SU-DHL-6 (cell line): ENCODE data around the gene PTPN1.

Experiments
- H2AFZ ChIP-seq: fragments of 200-600 bp; sonication (generic); 2 replicates; pipeline ENCODE4 v1.6.1; 2014; ENCODE audit warnings: low read depth, mild to moderate bottlenecking, moderate library complexity, mixed read lengths, antibody characterized with exemption, low read length; ENCODE audit not compliant: severe bottlenecking
- H3F3A ChIP-seq: fragments of 200-600 bp; shearing (Covaris generic); 2 replicates; pipeline ENCODE4 v1.6.0; 2016; ENCODE audit warnings: antibody characterized with exemption, mild to moderate bottlenecking; ENCODE audit not compliant: insufficient read depth
- H3K27ac ChIP-seq: fragments of 200-600 bp; sonication (generic); 2 replicates; pipeline ENCODE4 v1.5.1; 2016; ENCODE audit warnings: low read depth, mild to moderate bottlenecking, low read length, moderate library complexity, mixed read lengths
- H3K27me3 ChIP-seq: fragments of 200-600 bp; sonication (generic), shearing (Covaris generic); 2 replicates; pipeline ENCODE4 v1.6.0; 2014; ENCODE audit warnings: mild to moderate bottlenecking, low read length
- H3K36me3 ChIP-seq: fragments of 200-600 bp; sonication (generic); 2 replicates; pipeline ENCODE4 v1.6.1; 2014; ENCODE audit warnings: mild to moderate bottlenecking, low read length, mixed read lengths
- H3K4me2 ChIP-seq: fragments of 300-600, 200-600 bp; shearing (Covaris generic), sonication (generic); 2 replicates; pipeline ENCODE4 v1.6.0; 2014; ENCODE audit warnings: low read length, low read depth, mild to moderate bottlenecking; ENCODE audit not compliant: poor library complexity, severe bottlenecking
- H3K4me3 ChIP-seq: fragments of 200-600 bp; sonication (generic); 2 replicates; pipeline ENCODE4 v1.5.1; 2014; ENCODE audit warnings: antibody characterized with exemption, low read length, mild to moderate bottlenecking, mixed read lengths; ENCODE audit not compliant: insufficient read depth, poor library complexity, severe bottlenecking
- H3K79me2 ChIP-seq: fragments of 200-600 bp; sonication (generic); 2 replicates; pipeline ENCODE4 v1.6.1; 2014; ENCODE audit warnings: mild to moderate bottlenecking, low read length, moderate library complexity; ENCODE audit not compliant: insufficient read depth
- H3K9ac ChIP-seq: fragments of 200-600 bp; sonication (generic); 2 replicates; pipeline ENCODE4 v1.7.0; 2014; ENCODE audit warnings: mild to moderate bottlenecking, low read length
- H3K9me2 ChIP-seq: fragments of 200-600 bp; sonication (generic); replicated peaks from 2 replicates; pipeline ENCODE4 v1.6.1; 2014; ENCODE audit warnings: low read length; ENCODE audit not compliant: insufficient read depth
- H3K9me3 ChIP-seq: fragments of 200-600 bp; sonication (generic); 2 replicates; pipeline ENCODE4 v1.6.1; 2014; ENCODE audit warnings: low read length, mixed read lengths; ENCODE audit not compliant: insufficient read depth
- H4K20me1 ChIP-seq: fragments of 200-600 bp; sonication (generic); 2 replicates; pipeline ENCODE4 v1.6.1; 2014; ENCODE audit warnings: low read depth, mild to moderate bottlenecking, antibody characterized with exemption, low read length, moderate library complexity, mixed read lengths
- CTCF ChIP-seq: fragments of 200-600 bp; sonication (generic); IDR thresholded peaks from one replicate; pipeline ENCODE4 v1.5.1; 2017; ENCODE audit warnings: antibody characterized with exemption, mild to moderate bottlenecking, low read length, moderate library complexity; ENCODE audit not compliant: insufficient read depth, poor library complexity, severe bottlenecking
- EZH2phosphoT487 ChIP-seq: fragments of 200-600 bp; sonication (generic), shearing (Covaris generic); conservative IDR thresholded peaks from 2 replicates; pipeline ENCODE4 v1.6.1; 2018; ENCODE audit warnings: mild to moderate bottlenecking, antibody characterized with exemption, low read length, moderate library complexity, mixed read lengths

Gene PTPN1

GRCh38 chr20:50590348-50590664 is 80.1 kb downstream of the PTPN1 start:
- no peaks in the 10 kb centered on the region for H4K20me1 ChIP-seq
- H2AFZ ChIP-seq = no peak overlapping the region
- H3K27ac ChIP-seq = no peak overlapping the region
- TF ChIP-seq CTCF = no peak
- no peak for TF ChIP-seq EZH2phosphoT487
- H3K9ac ChIP-seq = no peak overlapping the region
- no peaks in the 10 kb centered on the region for H3K9me2 ChIP-seq
- no peak overlapping the region for H3K4me2 ChIP-seq
- no peaks in the 10 kb centered on the region for H3K9me3 ChIP-seq
- no peaks in the 10 kb centered on the region for H3F3A ChIP-seq
- no peak overlapping the region for H3K4me3 ChIP-seq
- no peaks in the 10 kb centered on the region for H3K79me2 ChIP-seq
- H3K27me3 ChIP-seq = no peaks in the 10 kb centered on the region
- no peaks in the 10 kb centered on the region for H3K36me3 ChIP-seq

- H2AFZ ChIP-seq = no peak overlapping the region
- no peaks in the 10 kb centered on the region for H3K9me2 ChIP-seq
- H3K4me3 ChIP-seq = no peak overlapping the region
- no peaks in the 10 kb centered on the region for H3K9me3 ChIP-seq
- H3K4me2 ChIP-seq = no peak overlapping the region
- H3K9ac ChIP-seq = no peak overlapping the region
- no peaks in the 10 kb centered on the region for H3K79me2 ChIP-seq
- H3F3A ChIP-seq = no peaks in the 10 kb centered on the region
- no peaks in the 10 kb centered on the region for H3K27me3 ChIP-seq
- H4K20me1 ChIP-seq = no peaks in the 10 kb centered on the region
- TF ChIP-seq EZH2phosphoT487 (no peak), CTCF (no peak)
- no peaks in the 10 kb centered on the region for H3K36me3 ChIP-seq
- H3K27ac ChIP-seq = no peak overlapping the region
Measured at GRCh38 chr20:50591233-50591852, 81.2 kb downstream of the PTPN1 start.

- H2AFZ ChIP-seq = no peak overlapping the region
- no peaks in the 10 kb centered on the region for H3K9me2 ChIP-seq
- H3K27me3 ChIP-seq = no peaks in the 10 kb centered on the region
- no peak for TF ChIP-seq CTCF
- TF ChIP-seq EZH2phosphoT487 = no peak
- H3K79me2 ChIP-seq = no peaks in the 10 kb centered on the region
- H3K4me2 ChIP-seq = no peak overlapping the region
- H3F3A ChIP-seq = no peaks in the 10 kb centered on the region
- no peak overlapping the region for H3K9ac ChIP-seq
- no peaks in the 10 kb centered on the region for H3K9me3 ChIP-seq
- no peak overlapping the region for H3K27ac ChIP-seq
- no peaks in the 10 kb centered on the region for H4K20me1 ChIP-seq
- H3K4me3 ChIP-seq = no peak overlapping the region
- no peaks in the 10 kb centered on the region for H3K36me3 ChIP-seq
Measured at GRCh38 chr20:50592282-50593004, 82.3 kb downstream of the PTPN1 start.
